Measurements from ENCODE around the gene HDAC9.

The HDAC9 gene

GRCh38 chr7:18844735-18845134 lies 349.2 kb downstream of the HDAC9 start:
- DNase-seq (ENCODE audit: low read depth), result no peak

DNA sequence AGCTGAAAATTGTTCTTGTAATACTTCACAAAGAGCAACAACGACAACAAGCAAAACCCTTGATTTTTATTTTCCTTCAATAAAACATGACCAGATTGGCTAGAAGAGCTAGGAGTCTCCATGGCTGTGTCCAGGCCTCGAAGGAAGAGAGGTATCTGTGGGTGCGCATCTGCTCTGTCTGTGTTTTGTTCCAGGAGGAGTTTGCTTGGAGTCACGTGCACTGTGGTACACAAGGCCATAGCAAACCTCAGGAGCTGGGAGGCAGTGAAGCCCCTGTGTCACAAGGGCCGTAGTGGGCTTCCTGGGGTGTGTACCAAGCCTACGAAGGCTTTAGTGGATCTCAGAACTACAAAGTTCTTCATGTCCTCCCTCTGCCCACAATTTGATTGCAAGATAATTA lies 350.2 kb downstream of the HDAC9 start:
- DNase-seq (ENCODE audit: low read depth), result no peak

DNA sequence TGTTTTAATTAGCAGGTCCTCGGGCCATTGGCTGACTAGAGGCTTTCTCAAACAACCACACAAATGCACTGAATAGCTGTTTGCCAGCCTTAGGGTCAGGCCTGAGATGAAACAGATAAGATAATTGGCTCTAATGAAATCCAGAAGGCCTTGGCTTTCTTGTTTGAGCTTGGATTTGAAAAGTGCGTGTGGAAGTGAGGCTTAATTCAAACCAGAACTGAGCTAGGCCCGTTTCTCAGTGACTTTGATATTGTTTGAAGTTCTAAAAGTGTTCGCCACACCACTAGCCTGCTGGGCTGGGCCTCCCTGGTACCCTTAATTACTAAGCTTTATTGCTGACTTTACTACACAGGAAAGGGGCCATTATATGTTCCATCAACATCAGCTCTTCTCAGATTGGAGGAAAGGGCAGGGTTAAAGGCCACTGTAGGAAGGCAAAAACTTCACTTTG lies 351.2 kb downstream of the HDAC9 start:
- DNase-seq (ENCODE audit: low read depth), result no peak

DNA sequence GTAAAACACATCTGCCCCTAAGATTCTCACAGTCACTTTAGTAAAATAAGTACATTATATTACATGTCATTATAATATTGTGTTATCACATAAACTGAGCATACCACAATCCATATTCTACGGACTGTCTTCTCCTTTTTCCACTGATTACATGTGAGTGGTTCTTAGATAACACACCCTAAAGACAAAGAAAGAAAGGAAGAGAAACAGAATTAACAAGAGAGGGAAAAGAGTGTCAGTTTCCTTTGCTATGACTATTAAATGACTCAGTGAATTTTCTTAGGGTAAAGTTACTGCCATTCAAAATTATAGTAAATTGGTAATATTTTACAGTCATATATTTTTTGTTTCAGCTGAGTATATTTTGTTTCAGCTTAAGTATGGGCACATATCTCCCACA lies 353.6 kb downstream of the HDAC9 start:
- DNase-seq (ENCODE audit: low read depth), result no peak

GRCh38 chr7:18855796-18856195 lies 360.2 kb downstream of the HDAC9 start:
- DNase-seq (ENCODE audit: low read depth), result no peak

DNA sequence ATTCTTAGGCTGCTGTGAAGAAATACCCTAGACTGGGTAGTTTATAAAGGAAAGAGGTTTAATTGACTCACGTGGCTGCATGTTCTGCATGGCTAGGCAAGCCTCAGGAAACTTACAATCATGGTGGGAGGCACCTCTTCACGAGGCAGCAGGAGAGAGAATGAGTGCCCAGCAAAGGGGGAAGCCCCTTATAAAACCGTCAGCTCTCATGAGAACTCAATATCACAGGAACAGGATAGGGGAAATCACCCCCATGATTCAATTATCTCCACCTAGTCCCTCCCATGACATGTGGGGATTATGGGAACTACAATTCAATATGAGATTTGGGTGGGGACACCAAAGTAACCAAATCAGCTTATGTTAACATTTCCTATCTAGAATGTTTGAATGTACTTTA lies 362.7 kb downstream of the HDAC9 start:
- DNase-seq (ENCODE audit: low read depth), result no peak

DNA sequence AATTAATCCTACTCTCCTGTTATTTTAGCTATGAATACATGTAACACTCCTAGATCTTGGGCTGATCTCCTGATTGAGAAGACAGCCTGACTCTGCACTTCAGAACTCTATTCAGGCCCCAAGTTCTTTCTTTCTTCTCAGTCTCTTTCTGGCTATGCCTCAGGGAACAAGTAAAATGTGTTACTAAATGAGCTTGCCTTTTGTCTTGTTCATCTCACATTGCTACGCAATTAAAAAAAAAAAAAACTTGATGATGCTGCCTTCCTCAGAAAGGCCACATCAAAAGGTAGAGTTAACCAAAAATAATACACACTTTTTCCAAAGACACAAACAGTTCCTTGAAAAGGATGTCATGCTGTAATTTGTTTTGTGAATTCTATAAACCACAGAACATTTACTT lies 363.8 kb downstream of the HDAC9 start:
- no peak for DNase-seq (ENCODE audit: low read depth)

- no peak for DNase-seq (ENCODE audit: low read depth)
Measured at GRCh38 chr7:18860221-18860620, 364.7 kb downstream of the HDAC9 start.

GRCh38 chr7:18861514-18862118 lies 366.1 kb downstream of the HDAC9 start:
- DNase-seq (ENCODE audit: low read depth), result peak; percentile 72

- no peak for DNase-seq (ENCODE audit: low read depth)
Measured at GRCh38 chr7:18864967-18865366, 369.4 kb downstream of the HDAC9 start.

GRCh38 chr7:18866359-18867036 lies 370.9 kb downstream of the HDAC9 start:
- DNase-seq (ENCODE audit: low read depth), result peak; percentile 100

DNA sequence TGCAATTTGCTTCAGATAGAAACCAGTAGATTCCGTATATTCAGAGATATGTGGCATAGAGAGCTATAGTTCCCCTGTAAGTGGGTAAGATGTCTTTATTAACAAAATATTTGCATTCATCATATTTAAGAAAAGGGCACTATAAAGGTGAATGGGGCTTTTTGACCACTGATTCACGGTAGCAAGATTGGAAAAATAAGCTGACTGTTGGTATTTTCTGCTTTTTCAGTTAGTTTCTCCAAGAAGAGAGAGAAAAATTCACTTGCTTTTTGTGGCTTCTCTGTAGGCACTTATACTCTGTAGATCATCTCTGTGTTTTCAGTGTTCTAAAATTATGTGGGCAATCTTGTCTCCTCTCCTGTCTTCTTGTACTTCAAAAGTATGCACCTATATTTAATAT lies 376.8 kb downstream of the HDAC9 start:
- DNase-seq (ENCODE audit: low read depth), result no peak

DNA sequence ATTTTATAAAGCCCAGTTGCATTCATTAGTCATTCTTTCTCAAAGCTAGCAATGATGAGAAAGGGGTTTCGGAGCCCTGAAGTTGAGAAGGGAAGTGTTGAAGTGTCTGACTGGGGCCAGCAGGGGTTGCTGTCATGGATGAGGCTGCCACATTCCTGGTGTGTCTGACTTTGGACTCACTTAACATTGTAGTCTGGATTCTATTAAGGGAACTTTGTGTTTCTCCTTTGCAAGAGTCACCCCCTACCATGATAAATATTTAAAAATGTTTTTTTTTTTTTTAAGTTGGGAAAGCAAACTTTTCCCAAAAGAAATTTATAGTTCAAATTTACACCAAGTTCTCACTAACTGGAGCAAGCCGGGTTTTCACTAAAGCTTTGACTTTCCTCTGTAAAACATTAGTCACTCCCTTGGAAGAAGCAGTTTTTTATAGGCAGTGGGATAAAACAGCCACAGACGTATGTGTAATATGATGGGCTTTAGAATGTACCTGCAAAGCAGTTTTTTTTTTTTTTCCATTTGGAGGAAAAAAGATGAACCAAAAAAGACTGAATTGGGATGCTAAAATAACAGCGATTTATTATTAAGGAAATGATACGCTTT lies 378.3 kb downstream of the HDAC9 start:
- no peak for DNase-seq (ENCODE audit: low read depth)

GRCh38 chr7:18874880-18875279 lies 379.3 kb downstream of the HDAC9 start:
- DNase-seq (ENCODE audit: low read depth), result peak; percentile 16

DNA sequence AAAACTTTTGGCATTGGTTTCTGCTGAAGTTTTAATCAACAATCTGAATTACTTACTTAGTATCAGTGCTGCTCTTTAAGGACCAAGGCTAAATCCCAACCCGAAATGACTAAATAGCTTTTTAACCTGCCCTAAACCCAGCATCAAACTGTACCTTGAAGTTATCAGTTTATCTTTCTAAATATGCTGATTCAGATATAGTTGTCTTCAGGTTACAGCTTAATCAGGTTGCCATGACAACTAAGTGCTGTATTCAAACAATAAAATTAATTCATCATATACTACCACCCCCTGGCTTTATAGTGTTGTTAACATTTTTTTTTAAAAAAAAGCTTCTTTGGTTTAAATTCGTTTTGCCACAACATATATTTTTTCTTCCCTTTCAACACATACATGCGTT lies 382.3 kb downstream of the HDAC9 start:
- DNase-seq (ENCODE audit: low read depth), result no peak

- no peak for DNase-seq (ENCODE audit: low read depth)
Measured at GRCh38 chr7:18886832-18887231, 391.3 kb downstream of the HDAC9 start.

DNA sequence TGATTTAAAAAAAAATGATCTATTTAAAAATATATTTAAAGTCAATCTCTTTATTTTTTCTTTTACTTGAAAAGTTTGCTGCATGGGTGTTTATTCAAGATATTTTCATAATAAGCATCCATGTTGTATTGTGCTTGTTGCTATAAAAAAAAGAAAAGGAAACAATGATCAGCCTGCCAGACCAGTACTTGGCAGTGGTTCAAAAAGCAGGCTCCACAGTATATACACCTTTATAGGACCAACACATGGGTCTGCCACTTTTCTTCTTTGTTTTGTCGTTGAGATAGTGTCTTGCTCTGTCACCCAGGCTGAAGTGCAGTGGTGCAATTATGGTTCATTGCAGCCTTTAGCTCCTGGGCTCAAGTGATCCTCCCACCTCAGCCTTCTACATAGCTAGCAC lies 393.9 kb downstream of the HDAC9 start:
- no peak for DNase-seq (ENCODE audit: low read depth)

GRCh38 chr7:18890134-18890533 lies 394.6 kb downstream of the HDAC9 start:
- DNase-seq (ENCODE audit: low read depth), result peak; percentile 69

GRCh38 chr7:18890885-18891621 lies 395.5 kb downstream of the HDAC9 start:
- DNase-seq (ENCODE audit: low read depth), result no peak

DNA sequence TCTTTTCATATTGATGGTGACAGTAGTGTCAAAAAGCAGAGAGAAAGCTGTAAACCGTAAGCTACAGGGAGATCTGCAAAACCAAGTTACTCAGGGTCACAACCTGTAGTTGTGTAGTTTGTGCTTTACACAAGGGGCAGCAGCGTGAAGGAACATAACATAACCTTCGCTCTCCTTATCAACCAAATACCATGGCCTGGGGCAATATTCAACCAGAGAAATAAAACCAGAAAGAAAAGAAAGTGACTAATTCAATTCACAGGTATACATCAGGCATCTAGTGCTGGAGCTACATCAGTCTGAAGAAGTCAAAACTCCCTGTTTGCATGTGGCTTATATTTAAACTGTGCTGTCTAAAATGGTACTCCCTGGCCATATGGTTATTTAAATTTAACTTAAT lies 397.6 kb downstream of the HDAC9 start:
- no peak for DNase-seq (ENCODE audit: low read depth)

- no peak for DNase-seq (ENCODE audit: low read depth)
Measured at GRCh38 chr7:18894155-18894554, 398.6 kb downstream of the HDAC9 start.

- peak; percentile 57 for DNase-seq (ENCODE audit: low read depth)
Measured at GRCh38 chr7:18895456-18895855, 399.9 kb downstream of the HDAC9 start.

Data from stromal cell of bone marrow (primary cell).